ENCODE data around the gene BCAS3. TPM values are rescaled to one million over a fixed set of nuclear protein-coding genes. Genes with fewer than 3 reads are reported as not detected.

BCAS3 gene
- total RNA-seq, 2 donors from 2014 or later = 28.0 to 37.7 TPM

DNA sequence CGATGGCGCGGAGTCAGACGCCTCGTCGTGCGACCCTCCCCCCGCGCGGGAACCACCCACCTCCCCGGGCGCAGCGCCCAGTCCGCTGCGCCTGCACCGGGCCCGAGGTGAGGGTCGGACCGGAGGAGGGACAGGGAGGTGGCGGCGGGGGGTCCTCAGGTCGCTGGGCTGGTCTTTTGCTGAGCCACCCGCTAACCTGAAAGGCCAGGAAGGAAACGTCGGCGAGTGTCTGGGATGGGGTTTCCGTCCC is 726.9 kb downstream of the BCAS3 start:
- Mint-ChIP-seq H3K4me3 (peak overlapping the region; percentile 24), H3K27me3 (ENCODE audit: insufficient read depth) (peaks cover 96% of the 10 kb centered on the region), H3K4me1 (peaks cover 3% of the 10 kb centered on the region), H3K9me3 (no peaks in the 10 kb centered on the region), H3K36me3 (ENCODE audit: low read depth) (no peaks in the 10 kb centered on the region), H3K27ac (no peak overlapping the region)
- Histone ChIP-seq H3K9ac (ENCODE audit: extremely low read depth, low read length, poor library complexity, severe bottlenecking) (no peak overlapping the region), H3K27ac (ENCODE audit: low read depth, low read length) (no peak overlapping the region), H3K4me1 (ENCODE audit: control insufficient read depth, insufficient read depth, low read length) (no peaks in the 10 kb centered on the region), H3K36me3 (ENCODE audit: control insufficient read depth, insufficient read depth, low read length) (no peaks in the 10 kb centered on the region), H3K27me3 (ENCODE audit: control insufficient read depth, insufficient read depth, low read length, poor library complexity, severe bottlenecking) (peaks cover 95% of the 10 kb centered on the region), H3K4me3 (ENCODE audit: low read length) (no peak overlapping the region), H3K9me3 (ENCODE audit: control insufficient read depth, low read length) (no peaks in the 10 kb centered on the region)
- 1 to 5% methylated on average over 7 to 25 of the region's 27 CpGs for WGBS, 2 experiments (ENCODE audit: insufficient coverage in 1 of 2, insufficient read length in 1 of 2)
- DNase-seq = peak; percentile 79
- TF ChIP-seq, protein P1, sequence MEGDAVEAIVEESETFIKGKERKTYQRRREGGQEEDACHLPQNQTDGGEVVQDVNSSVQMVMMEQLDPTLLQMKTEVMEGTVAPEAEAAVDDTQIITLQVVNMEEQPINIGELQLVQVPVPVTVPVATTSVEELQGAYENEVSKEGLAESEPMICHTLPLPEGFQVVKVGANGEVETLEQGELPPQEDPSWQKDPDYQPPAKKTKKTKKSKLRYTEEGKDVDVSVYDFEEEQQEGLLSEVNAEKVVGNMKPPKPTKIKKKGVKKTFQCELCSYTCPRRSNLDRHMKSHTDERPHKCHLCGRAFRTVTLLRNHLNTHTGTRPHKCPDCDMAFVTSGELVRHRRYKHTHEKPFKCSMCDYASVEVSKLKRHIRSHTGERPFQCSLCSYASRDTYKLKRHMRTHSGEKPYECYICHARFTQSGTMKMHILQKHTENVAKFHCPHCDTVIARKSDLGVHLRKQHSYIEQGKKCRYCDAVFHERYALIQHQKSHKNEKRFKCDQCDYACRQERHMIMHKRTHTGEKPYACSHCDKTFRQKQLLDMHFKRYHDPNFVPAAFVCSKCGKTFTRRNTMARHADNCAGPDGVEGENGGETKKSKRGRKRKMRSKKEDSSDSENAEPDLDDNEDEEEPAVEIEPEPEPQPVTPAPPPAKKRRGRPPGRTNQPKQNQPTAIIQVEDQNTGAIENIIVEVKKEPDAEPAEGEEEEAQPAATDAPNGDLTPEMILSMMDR (conservative IDR thresholded peaks at IDR 0.05) = no peak

DNA sequence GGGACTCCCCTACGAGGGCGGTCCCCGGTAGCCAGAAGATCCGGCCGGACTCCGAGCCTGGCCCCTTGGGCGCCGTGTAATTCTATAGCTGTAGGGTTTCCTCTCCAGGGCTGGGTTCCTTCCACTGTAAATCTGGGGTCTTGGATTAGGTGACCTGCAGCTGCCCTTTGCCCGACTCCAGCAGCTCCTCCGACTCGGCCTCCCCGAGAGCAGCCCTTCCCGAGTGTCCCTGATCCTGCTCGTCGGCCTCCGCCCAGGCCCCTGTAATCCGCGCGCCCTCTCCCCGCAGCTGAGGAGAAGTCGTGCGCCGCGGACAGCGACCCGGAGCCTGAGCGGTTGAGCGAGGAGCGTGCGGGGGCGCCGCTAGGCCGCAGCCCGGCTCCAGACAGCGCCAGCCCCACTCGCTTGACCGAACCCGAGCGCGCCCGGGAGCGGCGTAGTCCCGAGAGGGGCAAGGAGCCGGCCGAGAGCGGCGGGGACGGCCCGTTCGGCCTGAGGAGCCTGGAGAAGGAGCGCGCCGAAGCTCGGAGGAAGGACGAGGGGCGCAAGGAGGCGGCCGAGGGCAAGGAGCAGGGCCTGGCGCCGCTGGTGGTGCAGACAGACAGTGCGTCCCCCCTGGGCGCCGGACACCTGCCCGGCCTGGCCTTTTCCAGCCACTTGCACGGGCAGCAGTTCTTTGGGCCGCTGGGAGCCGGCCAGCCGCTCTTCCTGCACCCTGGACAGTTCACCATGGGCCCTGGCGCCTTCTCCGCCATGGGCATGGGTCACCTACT is 727.4 kb downstream of the BCAS3 start:
- Mint-ChIP-seq H3K27ac (no peak overlapping the region), H3K4me3 (peak overlapping the region; percentile 24), H3K4me1 (peaks cover 3% of the 10 kb centered on the region), H3K27me3 (ENCODE audit: insufficient read depth) (peaks cover 98% of the 10 kb centered on the region), H3K9me3 (no peaks in the 10 kb centered on the region), H3K36me3 (ENCODE audit: low read depth) (no peaks in the 10 kb centered on the region)
- 1 to 3% methylated on average over 18 to 71 of the region's 71 CpGs for WGBS, 2 experiments (ENCODE audit: insufficient coverage in 1 of 2, insufficient read length in 1 of 2)
- TF ChIP-seq, protein P1 (conservative IDR thresholded peaks at IDR 0.05) = no peak
- Histone ChIP-seq H3K9ac (ENCODE audit: extremely low read depth, low read length, poor library complexity, severe bottlenecking) (no peak overlapping the region), H3K4me3 (ENCODE audit: low read length) (no peak overlapping the region), H3K36me3 (ENCODE audit: control insufficient read depth, insufficient read depth, low read length) (no peaks in the 10 kb centered on the region), H3K4me1 (ENCODE audit: control insufficient read depth, insufficient read depth, low read length) (no peaks in the 10 kb centered on the region), H3K27ac (ENCODE audit: low read depth, low read length) (no peak overlapping the region), H3K27me3 (ENCODE audit: control insufficient read depth, insufficient read depth, low read length, poor library complexity, severe bottlenecking) (peaks cover 97% of the 10 kb centered on the region), H3K9me3 (ENCODE audit: control insufficient read depth, low read length) (no peaks in the 10 kb centered on the region)
- DNase-seq = peak; percentile 85

DNA sequence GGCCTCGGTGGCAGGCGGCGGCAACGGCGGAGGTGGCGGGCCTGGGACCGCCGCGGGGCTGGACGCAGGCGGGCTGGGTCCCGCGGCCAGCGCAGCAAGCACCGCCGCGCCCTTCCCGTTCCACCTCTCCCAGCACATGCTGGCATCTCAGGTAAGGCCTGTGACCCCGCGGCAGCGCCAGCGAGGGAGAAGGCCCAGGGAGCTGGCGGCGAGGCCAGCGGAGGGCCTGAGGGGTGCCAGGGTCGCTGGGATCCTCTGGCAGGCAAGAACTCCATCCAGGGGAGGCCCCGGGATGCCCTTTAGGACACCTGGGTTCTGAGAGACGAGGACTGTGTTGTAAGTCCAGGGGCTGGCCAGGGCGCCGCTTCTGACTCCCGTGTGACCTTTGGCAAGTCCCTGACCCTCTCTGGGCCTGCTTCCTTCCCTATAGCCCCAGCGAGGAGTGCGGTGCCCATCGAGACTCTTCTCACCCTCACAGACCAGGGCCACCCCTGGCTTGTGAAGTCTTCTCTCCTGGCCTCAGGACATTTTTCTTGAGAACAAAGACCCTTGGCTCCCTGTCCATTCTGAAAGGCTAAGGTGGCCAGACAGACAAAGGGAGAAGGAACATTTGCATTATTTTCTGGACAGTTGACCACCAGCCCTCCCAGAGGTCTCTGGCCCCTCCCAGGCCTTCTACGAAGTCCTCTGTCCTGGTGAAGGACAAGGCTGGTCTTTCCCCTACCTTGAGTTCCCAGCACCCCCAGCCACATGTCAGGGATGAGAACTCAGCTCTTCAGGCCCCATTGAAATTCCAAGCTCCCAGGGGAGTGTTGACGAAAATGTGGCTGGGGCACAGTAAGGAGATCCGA is 728.3 kb downstream of the BCAS3 start:
- peaks cover 98% of the 10 kb centered on the region for H3K27me3 Mint-ChIP-seq (ENCODE audit: insufficient read depth)

More for the DNA sequence above, 728.3 kb downstream of the BCAS3 start:
- H3K9me3 Mint-ChIP-seq = no peaks in the 10 kb centered on the region
- H3K36me3 Mint-ChIP-seq (ENCODE audit: low read depth) = no peaks in the 10 kb centered on the region
- WGBS, 2 experiments (ENCODE audit: insufficient coverage in 1 of 2, insufficient read length in 1 of 2) = 19 to 28% methylated on average over 3 to 37 of the region's 37 CpGs
- TF ChIP-seq, protein P1 (conservative IDR thresholded peaks at IDR 0.05) = no peak
- H3K36me3 ChIP-seq (ENCODE audit: control insufficient read depth, insufficient read depth, low read length) = no peaks in the 10 kb centered on the region
- peaks cover 100% of the 10 kb centered on the region for H3K27me3 ChIP-seq (ENCODE audit: control insufficient read depth, insufficient read depth, low read length, poor library complexity, severe bottlenecking)
- DNase-seq = peak; percentile 61
- no peak overlapping the region for H3K27ac Mint-ChIP-seq
- H3K4me3 ChIP-seq (ENCODE audit: low read length) = no peak overlapping the region
- H3K4me1 Mint-ChIP-seq = peaks cover 8% of the 10 kb centered on the region
- H3K27ac ChIP-seq (ENCODE audit: low read depth, low read length) = no peak overlapping the region
- no peaks in the 10 kb centered on the region for H3K4me1 ChIP-seq (ENCODE audit: control insufficient read depth, insufficient read depth, low read length)
- no peak overlapping the region for H3K4me3 Mint-ChIP-seq
- no peak overlapping the region for H3K9ac ChIP-seq (ENCODE audit: extremely low read depth, low read length, poor library complexity, severe bottlenecking)
- H3K9me3 ChIP-seq (ENCODE audit: control insufficient read depth, low read length) = no peaks in the 10 kb centered on the region
